Prostate gland (tissue), 1 donor: ENCODE measurements around the gene RIC8B.

Source experiments
- POLR2A ChIP-seq: fragments of 450-650 bp; IDR thresholded peaks from one replicate; pipeline ENCODE4 v1.6.1; 2016; ENCODE audit warnings: antibody characterized with exemption, mild to moderate bottlenecking
- POLR2AphosphoS5 ChIP-seq: sonication (generic); formaldehyde crosslinking; IDR thresholded peaks from one replicate; pipeline ENCODE4 v1.6.1; 2017; ENCODE audit warnings: antibody characterized with exemption

- TF ChIP-seq POLR2A, result no peak
- no peak for TF ChIP-seq POLR2AphosphoS5
These were observed 94.7 kb downstream of the RIC8B start for GRCh38 chr12:106868982-106869700.
